ENCODE data around the gene LCN6.
"Not testable (repeated sequence)": the region's sequence is repeated elsewhere in the genome, so short reads cannot be mapped to it uniquely, and the experiment has no call there.

The LCN6 gene

GRCh38 chr9:136756836-136757235 lies 8.5 kb upstream of the LCN6 start:
- TF ChIP-seq CTCF (IDR thresholded peaks at IDR 0.05; ENCODE audit: extremely low read depth, missing control alignments): no peak
- DNase-seq (ENCODE audit: low spot score): no peak

- DNase-seq (ENCODE audit: low spot score): no peak
- no peak for TF ChIP-seq CTCF (IDR thresholded peaks at IDR 0.05; ENCODE audit: extremely low read depth, missing control alignments)
These were observed 7.8 kb upstream of the LCN6 start for GRCh38 chr9:136756134-136756438.

- DNase-seq (ENCODE audit: low spot score): not testable (repeated sequence)
These were observed 7.2 kb upstream of the LCN6 start for GRCh38 chr9:136755302-136756133.

DNA sequence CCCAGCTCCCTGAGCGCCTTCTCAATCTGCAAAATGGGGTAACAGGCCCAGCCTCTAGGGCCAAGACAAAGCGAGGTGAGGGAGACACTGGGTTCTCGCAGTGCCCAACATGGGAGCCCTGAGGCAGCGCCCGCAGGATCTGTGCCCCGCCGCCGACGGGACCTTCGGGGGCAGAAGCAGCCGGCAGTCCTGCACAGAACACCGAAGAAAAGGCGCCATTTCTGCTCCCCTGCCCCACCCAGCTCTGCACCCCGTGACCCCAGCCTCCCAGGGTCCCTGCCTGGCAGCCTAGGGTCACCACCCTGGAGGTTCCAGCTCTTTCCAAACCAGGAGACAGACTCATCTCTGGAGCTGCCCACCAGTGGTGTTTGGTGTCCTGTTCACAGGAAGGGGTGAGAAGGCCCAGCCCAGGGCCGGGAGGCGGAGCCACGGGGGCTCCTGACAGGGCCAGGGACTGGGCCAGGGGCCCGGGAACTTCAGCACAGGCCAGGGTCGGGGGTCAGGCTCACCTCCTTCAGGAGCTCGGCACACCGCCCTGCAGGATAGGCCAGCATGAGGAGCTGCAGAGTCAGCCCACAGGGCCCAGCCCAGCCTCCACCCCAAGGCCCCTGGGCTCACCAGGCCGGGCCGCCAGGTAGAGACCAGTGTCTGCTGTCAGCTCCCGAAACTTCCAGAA lies 6.4 kb upstream of the LCN6 start:
- DNase-seq (ENCODE audit: low spot score): no peak
- no peak for TF ChIP-seq CTCF (IDR thresholded peaks at IDR 0.05; ENCODE audit: extremely low read depth, missing control alignments)

- no peak for TF ChIP-seq CTCF (IDR thresholded peaks at IDR 0.05; ENCODE audit: extremely low read depth, missing control alignments)
- DNase-seq (ENCODE audit: low spot score): no peak
These were observed 5.8 kb upstream of the LCN6 start for GRCh38 chr9:136754059-136754572.

- DNase-seq (ENCODE audit: low spot score): no peak
These were observed 5.2 kb upstream of the LCN6 start for GRCh38 chr9:136753371-136754058.

DNA sequence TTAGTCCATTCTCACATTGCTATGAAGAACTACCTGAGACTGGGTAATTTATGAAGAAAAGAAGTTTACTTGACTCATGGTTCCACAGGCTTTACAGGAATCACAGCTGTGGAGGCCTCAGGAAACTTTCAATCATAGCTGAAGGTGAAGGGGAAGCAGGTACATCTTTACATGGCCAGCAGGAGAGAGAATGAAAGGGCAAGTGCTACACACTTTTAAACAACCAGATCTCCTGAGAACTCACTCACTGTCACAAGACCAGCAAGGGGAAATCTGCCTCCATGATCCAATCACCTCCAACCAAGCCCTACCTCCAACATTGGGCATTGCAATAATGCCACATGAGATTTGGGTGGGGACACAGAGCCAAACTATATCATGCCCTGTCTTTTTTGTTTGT lies 3.5 kb upstream of the LCN6 start:
- DNase-seq (ENCODE audit: low spot score): no peak
- no peak for TF ChIP-seq CTCF (IDR thresholded peaks at IDR 0.05; ENCODE audit: extremely low read depth, missing control alignments)

More at GRCh38 chr9:136753371-136754058, 5.2 kb upstream of the LCN6 start:
- no peak for TF ChIP-seq CTCF (IDR thresholded peaks at IDR 0.05; ENCODE audit: extremely low read depth, missing control alignments)

Measured in GM20000 (cell line).